Keratinocyte (primary cell): Measurements from ENCODE around the gene OLFML1. TPM values are rescaled to one million over a fixed set of nuclear protein-coding genes. Genes with fewer than 3 reads are reported as not detected.

ENCODE experiments used
- DNase-seq: peaks from one replicate; pipeline ENCODE4 v3.0.0-alpha.2; 2011; ENCODE audit warnings: low read depth, missing footprints, low spot score
- FAIRE-seq: peaks from 2 replicates; lab custom pipeline; 2011; peaks lifted over from hg19 to GRCh38; lab: Jason Lieb, UNC
- H2AFZ ChIP-seq: 2 replicates; pipeline ENCODE4 v1.6.0; 2012; ENCODE audit warnings: low read length, control low read depth, inconsistent platforms; ENCODE audit not compliant: control insufficient read depth
- H3K27ac ChIP-seq: 2 replicates; pipeline ENCODE4 v1.5.1; 2011; ENCODE audit warnings: low read length; ENCODE audit not compliant: control insufficient read depth, insufficient read depth
- H3K27me3 ChIP-seq: 3 replicates; pipeline ENCODE4 v1.6.0; 2011; ENCODE audit warnings: low read length; ENCODE audit not compliant: control insufficient read depth, insufficient read depth; ENCODE audit errors: extremely low read depth
- H3K36me3 ChIP-seq, 2 experiments: 2 replicates in 1 of 2; 3 replicates in 1 of 2; pipeline ENCODE4 v1.5.1; 2011; ENCODE audit warnings: low read length in 2 of 2, mild to moderate bottlenecking in 1 of 2; ENCODE audit not compliant: control insufficient read depth in 2 of 2, insufficient read depth in 2 of 2; ENCODE audit errors: extremely low read depth in 1 of 2
- H3K4me1 ChIP-seq: 3 replicates; pipeline ENCODE4 v1.5.1; 2011; ENCODE audit warnings: low read length; ENCODE audit not compliant: control insufficient read depth, insufficient read depth; ENCODE audit errors: extremely low read depth
- H3K4me2 ChIP-seq: 3 replicates; pipeline ENCODE4 v1.6.0; 2011; ENCODE audit warnings: low read depth, low read length; ENCODE audit not compliant: control insufficient read depth, insufficient read depth; ENCODE audit errors: extremely low read depth
- H3K4me3 ChIP-seq, 3 experiments: fragments of 200-600 bp in 1 of 3; sonication (generic) in 1 of 3; 2 replicates in 2 of 3; 3 replicates in 1 of 3; pipeline ENCODE4 v1.5.1; 2011 to 2016; ENCODE audit warnings: low read length in 3 of 3, mild to moderate bottlenecking in 3 of 3, control low read depth in 2 of 3, inconsistent platforms in 1 of 3, low read depth in 1 of 3, mixed read lengths in 1 of 3, mixed run types in 1 of 3, moderate library complexity in 1 of 3; ENCODE audit not compliant: control insufficient read depth in 2 of 3, insufficient read depth in 2 of 3; ENCODE audit errors: extremely low read depth in 1 of 3
- H3K79me2 ChIP-seq: 2 replicates; pipeline ENCODE4 v1.6.0; 2012; ENCODE audit warnings: low read length; ENCODE audit not compliant: control insufficient read depth, insufficient read depth
- H3K9ac ChIP-seq: 3 replicates; pipeline ENCODE4 v1.6.0; 2011; ENCODE audit warnings: low read length; ENCODE audit not compliant: control insufficient read depth, insufficient read depth; ENCODE audit errors: extremely low read depth
- H3K9me1 ChIP-seq: 3 replicates; pipeline ENCODE4 v1.6.0; 2011; ENCODE audit warnings: low read length; ENCODE audit not compliant: control insufficient read depth, insufficient read depth; ENCODE audit errors: extremely low read depth
- H3K9me3 ChIP-seq: 2 replicates; pipeline ENCODE4 v1.5.1; 2012; ENCODE audit warnings: low read depth, low read length; ENCODE audit not compliant: control insufficient read depth
- H4K20me1 ChIP-seq: 3 replicates; pipeline ENCODE4 v1.6.0; 2011; ENCODE audit warnings: low read length; ENCODE audit not compliant: control insufficient read depth, insufficient read depth; ENCODE audit errors: extremely low read depth
- CTCF ChIP-seq, 3 experiments: IDR thresholded peaks in 1 of 3; conservative IDR thresholded peaks in 1 of 3; optimal IDR thresholded peaks in 1 of 3; 2 replicates in 2 of 3; 3 replicates in 1 of 3; pipeline versions ENCODE3 to v1.5.1; 2011; ENCODE audit warnings: low read length in 3 of 3, mild to moderate bottlenecking in 3 of 3, moderate library complexity in 2 of 3, control low read depth in 1 of 3, inconsistent platforms in 1 of 3; ENCODE audit not compliant: insufficient read depth in 2 of 3; ENCODE audit errors: extremely low read depth in 1 of 3
- EZH2 ChIP-seq: IDR thresholded peaks from one replicate; pipeline ENCODE4 v1.6.1; 2012; ENCODE audit warnings: inconsistent platforms, mild to moderate bottlenecking, low read length, moderate library complexity
- dilution Hi-C: fragments of 300-500 bp; cut with MboI; formaldehyde crosslinking; loops from one replicate; pipeline ENCODE4 v1.7.0; 2020; ENCODE audit warnings: low sequenced_read_pairs; ENCODE audit not compliant: extremely low pct_ligation_motif_present
- polyA plus RNA-seq, 5 experiments: library from polyadenylated mRNA; depleted of rRNA in 3 of 5; stranded (reverse) in 3 of 5; stranded (forward) in 1 of 5; unstranded in 1 of 5; fragments of >200 nt; gene quantifications; 1 replicate in 1 of 5; 2 replicates in 3 of 5; 3 replicates in 1 of 5; pipeline versions ENCODE4 v1.2.1 to v1.2.3, GENCODE V29; 2011 to 2012; ENCODE audit warnings: missing spikeins in 2 of 5, low read depth in 1 of 5, low replicate concordance in 1 of 5

The OLFML1 gene
- polyA plus RNA-seq, 1 donor (not counting 4 experiments of a cell fraction or from before 2014, with no cell fraction given) = not detected

GRCh38 chr11:7484131-7484530 is 1.2 kb upstream of the OLFML1 start:
- Histone ChIP-seq H3K9me3 (no peaks in the 10 kb centered on the region), H3K36me3 (no peaks in the 10 kb centered on the region), H2AFZ (no peak overlapping the region), H4K20me1 (no peaks in the 10 kb centered on the region), H3K4me3 (no peak overlapping the region), H3K4me2 (no peak overlapping the region), H3K9ac (no peak overlapping the region), H3K27me3 (no peaks in the 10 kb centered on the region), H3K27ac (no peak overlapping the region), H3K9me1 (no peaks in the 10 kb centered on the region), H3K4me1 (no peaks in the 10 kb centered on the region), H3K79me2 (no peaks in the 10 kb centered on the region)
- no peak for DNase-seq
- FAIRE-seq = no peak
- TF ChIP-seq CTCF (optimal IDR thresholded peaks at IDR 0.05 in 1 of 3, IDR thresholded peaks at IDR 0.05 in 1 of 3, conservative IDR thresholded peaks at IDR 0.05 in 1 of 3; ENCODE audit: extremely low read depth in 1 of 3, insufficient read depth in 2 of 3, low read length in 3 of 3) (no peak), EZH2 (no peak)
- dilution Hi-C loops = no loop called here

DNA sequence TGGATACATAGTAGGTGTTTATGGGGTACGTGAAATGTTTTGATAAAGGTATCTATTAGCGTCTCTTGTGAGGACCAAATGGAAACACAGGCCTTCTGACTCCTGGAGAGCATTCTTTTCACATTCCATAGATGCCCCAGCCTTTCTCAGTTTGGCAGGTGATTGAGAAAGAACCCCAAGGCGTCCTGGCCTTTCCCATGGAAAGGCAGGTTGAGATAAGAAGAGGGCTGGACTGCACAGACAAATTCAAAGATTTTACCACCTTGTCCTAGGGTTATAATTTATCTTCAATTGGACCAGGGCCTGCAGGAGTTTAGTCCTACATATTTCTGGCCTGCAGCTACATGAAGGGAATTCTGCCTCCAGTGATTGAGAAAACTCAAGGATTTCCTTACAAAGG is 661 bp upstream of the OLFML1 start:
- H3K4me1 ChIP-seq = no peaks in the 10 kb centered on the region
- no peak overlapping the region for H3K4me3 ChIP-seq
- no peak overlapping the region for H3K9ac ChIP-seq
- no peak for TF ChIP-seq EZH2
- TF ChIP-seq CTCF (optimal IDR thresholded peaks at IDR 0.05 in 1 of 3, IDR thresholded peaks at IDR 0.05 in 1 of 3, conservative IDR thresholded peaks at IDR 0.05 in 1 of 3; ENCODE audit: extremely low read depth in 1 of 3, insufficient read depth in 2 of 3, low read length in 3 of 3) = no peak
- no peaks in the 10 kb centered on the region for H4K20me1 ChIP-seq
- no peaks in the 10 kb centered on the region for H3K9me3 ChIP-seq
- dilution Hi-C loops = no loop called here
- H3K27ac ChIP-seq = no peak overlapping the region
- DNase-seq = no peak
- H3K9me1 ChIP-seq = no peaks in the 10 kb centered on the region
- no peak overlapping the region for H3K4me2 ChIP-seq
- H3K79me2 ChIP-seq = no peaks in the 10 kb centered on the region
- no peak for FAIRE-seq
- H3K36me3 ChIP-seq = no peaks in the 10 kb centered on the region
- no peaks in the 10 kb centered on the region for H3K27me3 ChIP-seq
- H2AFZ ChIP-seq = no peak overlapping the region
